HG02623 (cell line): ENCODE results near the gene CAV3.

Experiments
- ATAC-seq: cut with Tn5 transposase; IDR thresholded peaks from one replicate; pipeline ENCODE4 v1.9.1; 2021; ENCODE audit warnings: moderate library complexity; ENCODE audit not compliant: unreplicated experiment

CAV3 gene

DNA sequence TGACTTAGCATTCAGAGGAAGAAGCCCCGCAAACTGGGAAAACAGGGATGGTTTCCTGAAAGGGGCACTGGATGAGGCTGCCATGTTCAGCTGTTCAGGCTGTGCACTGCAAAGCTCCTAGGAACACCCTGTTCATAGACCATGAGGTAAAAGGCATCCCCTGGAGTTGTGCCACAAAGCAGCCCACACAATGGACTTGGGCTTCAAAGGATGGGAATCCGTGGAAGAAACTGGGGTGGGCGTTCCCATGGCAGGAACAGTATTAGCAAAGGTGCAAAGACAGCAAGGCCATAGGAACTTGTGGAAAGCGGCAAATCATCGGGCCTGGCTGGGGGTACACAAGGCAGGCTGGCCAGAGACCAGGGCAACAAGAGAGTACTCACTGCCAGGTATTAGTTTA lies 26.9 kb downstream of the CAV3 start:
- no peak for ATAC-seq

DNA sequence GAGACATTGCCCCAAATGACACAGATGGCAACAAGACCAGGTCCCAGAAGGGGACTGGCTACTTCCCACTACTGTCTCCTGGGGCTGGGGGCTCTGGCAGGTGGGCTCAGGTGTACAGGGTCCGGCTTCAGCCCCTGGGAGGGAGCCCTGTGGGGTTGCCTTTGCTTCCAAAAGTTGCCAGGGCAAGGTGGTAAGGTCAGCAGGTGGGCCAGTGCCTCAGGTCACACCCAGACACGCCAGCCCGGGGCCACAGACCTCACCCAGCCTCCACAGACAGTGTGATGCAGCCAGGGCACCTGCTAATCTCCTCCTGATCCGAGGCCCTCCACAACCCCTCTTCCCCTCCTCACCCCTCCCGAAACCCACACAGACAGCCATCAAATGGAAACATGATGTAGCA lies 28.3 kb downstream of the CAV3 start:
- ATAC-seq: no peak

DNA sequence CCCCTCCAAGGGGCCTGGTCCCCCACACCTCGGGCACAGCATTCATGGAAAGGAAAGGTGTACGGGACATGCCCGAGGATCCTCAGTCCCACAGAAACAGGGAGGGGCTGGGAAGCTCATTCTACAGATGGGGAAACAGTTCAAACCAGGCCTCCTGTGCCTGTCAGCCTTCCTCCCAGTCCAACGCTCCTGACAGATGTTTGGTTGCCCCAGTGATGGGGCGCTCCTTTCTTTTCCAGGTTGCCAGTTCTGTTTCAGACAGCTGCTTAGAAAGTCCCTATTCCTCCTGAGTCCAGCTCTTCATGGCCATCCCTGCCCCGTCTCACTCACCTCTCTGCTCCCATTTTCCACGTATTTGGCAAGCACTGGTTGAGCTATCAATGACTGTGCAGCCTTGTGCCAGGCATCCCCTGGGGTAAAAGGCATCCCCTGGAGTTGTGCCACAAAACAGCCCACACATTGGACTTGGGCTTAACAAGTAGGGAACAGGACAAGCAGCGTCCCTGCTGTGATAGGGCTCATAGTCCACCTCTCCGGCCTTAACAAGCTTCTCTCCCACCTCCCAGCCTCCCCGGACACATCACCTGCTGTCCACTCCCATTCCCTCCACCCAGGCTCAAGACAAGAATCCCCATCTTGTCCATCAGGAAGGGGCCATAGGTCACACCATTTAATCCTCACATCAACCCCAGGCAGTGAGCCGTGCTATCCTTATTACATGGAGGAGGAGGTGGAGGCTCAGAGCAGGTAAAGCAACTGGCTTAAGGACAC lies 29.2 kb downstream of the CAV3 start:
- no peak for ATAC-seq

DNA sequence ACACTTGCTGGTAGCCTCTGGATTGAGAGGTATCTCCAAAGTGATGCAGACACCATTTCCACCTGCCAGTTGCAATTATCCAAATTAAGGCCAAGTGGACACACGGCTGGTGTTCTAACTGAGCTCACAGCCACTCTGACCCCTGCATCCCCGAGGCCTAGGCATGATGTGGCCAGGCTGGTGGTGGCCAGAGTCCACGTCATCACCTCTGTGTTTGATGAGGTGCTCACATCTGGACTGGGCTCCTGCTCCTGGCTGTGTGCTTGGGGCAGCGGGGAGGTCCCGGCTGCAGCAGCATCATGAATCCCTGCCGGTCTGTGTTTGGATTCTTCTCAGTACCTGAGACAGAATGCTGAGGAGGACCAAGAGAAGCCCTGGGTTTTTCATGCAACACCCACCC lies 30.9 kb downstream of the CAV3 start:
- no peak for ATAC-seq

DNA sequence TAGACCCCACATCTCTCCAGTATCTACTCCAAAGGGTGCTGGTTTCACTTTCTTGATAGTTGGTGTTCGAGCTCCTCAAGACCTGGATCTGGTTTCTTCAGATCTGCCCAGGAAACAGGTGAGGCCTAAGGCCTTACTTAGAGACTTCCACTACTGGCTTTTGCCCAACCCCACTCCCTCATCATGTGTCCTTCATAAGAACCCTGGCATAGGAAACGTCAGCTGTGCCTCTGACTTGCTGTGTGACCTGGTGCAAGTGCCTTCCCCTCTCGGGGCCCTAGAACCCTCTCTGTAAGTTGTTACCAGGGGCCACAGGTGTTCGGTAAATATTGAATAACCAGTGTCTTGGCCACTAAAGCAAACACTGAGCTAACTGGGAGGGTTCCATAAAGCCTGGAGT lies 31.9 kb downstream of the CAV3 start:
- ATAC-seq: no peak

DNA sequence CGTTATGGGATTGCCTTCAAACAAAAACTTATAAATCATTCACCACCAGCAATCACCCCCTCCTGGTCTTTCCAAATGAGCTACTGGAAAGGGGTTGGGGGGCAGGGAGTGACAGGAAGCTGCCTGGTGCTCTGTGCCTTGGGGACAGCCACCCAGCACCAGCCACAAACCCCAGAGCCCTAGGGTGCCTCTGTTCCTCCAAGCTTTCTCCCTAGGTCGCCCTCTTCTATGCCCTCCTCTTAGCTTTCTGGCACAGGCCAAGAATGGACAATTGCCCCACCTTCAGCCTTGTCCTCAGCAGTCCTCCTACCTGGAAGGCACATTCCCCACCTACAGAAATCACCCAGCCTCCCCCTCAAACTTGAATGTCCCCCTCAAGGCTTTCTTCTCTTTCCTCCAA lies 32.5 kb downstream of the CAV3 start:
- ATAC-seq: no peak

DNA sequence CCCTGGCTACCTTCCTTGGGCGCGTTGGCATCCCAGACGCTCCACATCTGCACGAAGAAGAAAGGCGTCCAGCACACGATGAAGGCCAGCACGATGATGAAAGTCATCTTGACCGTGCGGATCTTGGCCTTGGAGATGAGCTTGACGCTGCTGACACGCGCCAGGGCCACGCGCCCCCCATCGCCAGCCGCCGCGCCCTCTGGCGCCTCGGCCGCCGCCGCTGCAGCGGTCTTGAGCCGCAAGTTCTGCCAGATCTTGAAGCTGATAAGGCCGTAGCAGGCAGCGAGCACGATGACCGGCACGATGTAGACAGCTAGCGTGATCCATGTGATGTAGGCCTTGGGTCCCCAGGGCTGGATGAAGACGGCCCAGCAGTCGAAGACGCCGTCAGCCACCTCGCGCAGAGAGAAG lies 33.7 kb downstream of the CAV3 start:
- ATAC-seq: no peak

DNA sequence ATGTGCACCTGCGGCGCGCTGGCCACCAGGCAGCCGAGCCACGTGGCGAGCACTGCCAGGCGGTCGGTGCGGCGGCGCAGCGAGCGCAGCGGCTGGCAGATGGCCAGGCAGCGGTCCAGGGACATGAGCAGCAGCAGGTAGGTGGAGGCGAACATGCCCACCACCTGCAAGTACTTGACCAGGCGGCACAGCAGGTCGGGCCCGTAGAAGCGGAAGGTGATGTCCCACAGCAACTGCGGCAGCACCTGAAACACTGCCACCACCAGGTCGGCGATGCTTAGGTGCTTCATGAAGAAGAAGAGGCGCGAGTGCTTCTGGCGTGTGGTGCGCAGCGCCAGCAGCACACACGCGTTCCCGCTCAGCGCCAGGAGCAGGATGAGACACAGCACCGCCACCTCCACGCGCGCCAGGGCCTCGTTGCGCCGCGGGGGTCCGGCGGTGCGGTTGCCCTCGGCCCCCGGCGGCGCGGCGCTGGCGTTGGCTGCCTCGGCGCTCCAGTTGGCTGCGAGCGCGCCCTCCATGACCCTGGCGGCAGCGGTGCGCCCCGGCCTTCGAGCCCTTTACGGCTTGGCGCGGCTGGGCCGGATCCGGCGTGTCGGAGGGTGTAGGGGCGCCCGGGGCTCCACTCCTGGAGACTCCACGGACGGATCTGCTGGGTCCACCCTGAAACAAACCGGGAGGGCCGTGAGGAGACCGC lies 34.2 kb downstream of the CAV3 start:
- ATAC-seq: peak; percentile 37

DNA sequence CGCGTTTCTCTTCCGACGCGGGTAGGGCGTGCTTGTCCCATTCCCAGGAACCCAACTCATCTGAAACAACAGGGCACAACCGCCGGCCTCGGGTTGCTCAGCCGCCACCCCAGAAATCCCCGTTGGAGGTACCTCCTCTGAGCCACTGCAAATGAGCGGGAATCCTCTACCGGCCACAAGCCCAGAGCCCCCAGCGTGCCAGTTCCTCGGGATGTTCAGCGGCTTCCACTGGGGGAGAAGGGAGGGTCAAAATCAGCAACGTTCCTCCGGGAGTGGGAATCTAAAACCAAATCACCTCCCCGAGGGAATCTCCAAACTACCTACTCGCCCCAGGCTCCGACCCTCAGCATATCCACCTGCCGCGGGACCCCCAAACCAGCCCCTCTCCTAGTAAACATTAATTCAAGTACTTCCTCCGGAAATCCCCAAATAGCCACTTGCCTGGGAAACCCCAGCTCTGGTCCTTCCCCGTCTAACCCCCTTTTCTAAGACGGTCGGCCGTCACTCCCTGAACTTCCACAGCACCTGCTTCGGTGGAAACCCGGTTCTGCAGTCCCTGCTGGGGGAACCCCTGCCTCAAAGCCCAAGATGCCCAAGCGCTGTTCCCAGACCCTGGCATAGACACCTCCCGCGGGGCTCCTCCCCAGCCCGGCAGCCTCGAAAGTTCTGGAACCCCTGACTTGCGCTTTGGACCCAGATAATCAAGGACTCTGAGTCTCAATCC lies 34.9 kb downstream of the CAV3 start:
- ATAC-seq: peak; percentile 32

DNA sequence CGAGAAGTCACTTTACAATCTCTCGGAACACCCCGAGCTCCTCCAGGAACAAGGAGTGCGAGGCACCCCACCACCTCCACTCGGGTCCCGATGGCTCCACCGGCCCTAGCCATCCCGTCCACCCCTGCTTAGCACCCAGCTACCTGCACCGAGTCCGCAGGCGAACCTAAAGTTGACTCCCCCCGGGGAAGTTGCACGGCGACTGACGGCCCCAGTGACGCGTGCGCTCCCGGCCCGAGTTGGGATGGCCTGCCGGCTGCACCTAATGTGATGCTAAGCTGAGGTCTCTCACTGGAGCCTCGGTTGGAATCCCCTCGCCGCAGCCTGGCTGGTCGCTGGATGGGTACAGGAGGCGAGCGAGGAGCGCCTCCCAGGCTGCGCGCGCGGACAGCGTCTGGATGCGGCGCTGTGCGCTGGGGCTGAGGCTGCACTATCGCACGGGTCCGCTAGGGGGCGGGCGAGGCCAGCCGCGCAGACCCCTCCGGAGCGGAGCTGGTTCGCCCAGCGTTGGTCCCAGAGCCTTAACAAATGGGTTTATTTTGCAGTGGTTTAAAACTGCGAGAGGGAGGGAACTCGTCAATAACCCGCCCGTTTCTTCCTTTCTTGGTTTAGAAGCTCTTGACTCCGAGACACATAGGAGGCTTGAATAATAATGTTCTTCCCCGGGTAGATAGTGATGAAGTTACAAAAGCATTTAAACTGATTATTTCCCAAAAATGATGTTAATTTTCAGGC lies 35.7 kb downstream of the CAV3 start, which contains the start of gene OXTR:
Gene OXTR, minus strand, starts transcription at position 526 of the 735 bp plus-strand sequence. CDS start 1,426 bp downstream, outside the sequence.
- ATAC-seq: peak; percentile 70

DNA sequence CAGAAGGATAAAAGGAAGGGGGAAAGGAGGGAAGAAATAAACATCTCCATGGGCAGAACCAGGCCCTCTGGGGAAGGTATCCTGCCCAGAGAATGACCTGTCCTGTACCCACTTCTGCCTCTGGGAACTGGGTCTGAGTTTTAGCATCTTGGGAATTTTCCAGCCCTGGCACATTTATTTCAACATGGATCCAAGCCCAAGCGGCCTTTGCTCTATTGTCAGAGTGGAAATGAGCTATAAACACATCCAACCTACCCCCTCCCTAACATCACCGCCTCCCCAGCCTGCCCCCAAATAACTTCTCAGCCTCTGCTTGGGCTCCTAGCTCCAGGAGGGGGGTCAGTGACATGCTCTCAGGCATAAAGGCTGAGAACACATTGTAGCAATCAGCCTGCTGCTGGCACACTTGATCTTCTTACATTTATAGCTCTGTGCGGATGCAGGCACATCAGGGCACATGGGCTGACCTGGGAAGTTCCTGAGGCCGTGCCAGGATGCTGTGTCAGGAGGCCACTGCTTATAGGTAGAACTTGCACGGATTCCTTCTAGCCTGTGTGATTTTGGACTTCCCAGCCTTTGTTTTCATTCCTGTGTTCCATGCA lies 40.4 kb downstream of the CAV3 start:
- ATAC-seq: no peak

DNA sequence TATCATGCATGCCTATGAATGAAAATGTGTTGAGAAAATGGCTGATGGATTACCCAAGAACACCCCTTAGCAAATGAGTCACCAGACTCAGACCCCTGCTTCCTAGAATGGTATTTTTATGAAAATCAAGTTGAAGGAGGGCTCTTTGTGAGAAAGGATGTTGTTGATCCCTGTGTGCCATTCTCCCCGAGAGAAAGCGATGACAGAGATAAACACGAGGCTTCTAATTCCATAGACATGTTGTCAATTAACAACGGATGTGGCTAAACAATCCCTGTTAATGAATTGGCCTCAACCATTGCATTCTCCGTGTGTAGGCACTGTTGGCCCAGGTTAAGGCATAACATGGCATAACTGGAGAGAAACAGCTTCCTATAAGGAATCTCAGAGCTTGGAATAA lies 41.6 kb downstream of the CAV3 start:
- ATAC-seq: no peak

DNA sequence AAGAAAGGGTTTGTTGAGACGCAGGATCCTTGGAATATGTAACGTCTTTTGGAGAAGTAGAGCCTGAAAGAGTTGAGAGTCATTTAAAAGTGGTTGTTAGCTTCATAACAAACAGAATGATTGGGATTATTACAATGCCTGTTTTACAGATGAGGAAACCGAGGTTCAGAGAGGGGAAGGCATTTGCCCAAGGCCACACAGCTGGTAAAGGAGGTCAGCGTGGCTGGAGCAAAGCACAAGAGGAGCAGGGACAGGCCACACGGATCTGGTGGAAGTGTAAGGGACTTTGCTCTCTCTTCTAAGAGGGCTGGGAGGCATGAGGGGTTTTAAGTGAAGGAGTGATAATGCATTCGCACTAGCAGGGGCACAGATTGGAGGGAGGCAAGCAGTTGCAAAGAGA lies 42.0 kb downstream of the CAV3 start:
- no peak for ATAC-seq

DNA sequence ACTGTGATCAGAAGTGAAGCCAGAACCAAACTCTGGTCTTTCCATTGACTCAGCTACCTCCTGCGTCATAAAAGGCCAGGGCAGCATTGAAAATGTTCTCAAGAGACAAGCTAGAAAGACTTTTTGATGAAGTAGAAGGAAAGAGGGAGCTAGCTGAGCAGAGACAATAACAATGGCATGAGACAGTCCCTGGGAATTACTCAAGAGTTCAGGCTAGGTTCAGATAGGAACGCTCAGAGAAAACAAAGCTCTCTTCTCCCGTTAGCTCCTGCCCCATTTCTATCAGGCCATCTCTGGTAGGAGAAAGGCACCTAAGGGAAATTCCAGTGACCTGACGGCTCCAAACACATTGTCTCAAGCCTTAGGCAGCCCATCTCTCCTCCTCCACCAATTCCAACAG lies 42.8 kb downstream of the CAV3 start:
- ATAC-seq: no peak

DNA sequence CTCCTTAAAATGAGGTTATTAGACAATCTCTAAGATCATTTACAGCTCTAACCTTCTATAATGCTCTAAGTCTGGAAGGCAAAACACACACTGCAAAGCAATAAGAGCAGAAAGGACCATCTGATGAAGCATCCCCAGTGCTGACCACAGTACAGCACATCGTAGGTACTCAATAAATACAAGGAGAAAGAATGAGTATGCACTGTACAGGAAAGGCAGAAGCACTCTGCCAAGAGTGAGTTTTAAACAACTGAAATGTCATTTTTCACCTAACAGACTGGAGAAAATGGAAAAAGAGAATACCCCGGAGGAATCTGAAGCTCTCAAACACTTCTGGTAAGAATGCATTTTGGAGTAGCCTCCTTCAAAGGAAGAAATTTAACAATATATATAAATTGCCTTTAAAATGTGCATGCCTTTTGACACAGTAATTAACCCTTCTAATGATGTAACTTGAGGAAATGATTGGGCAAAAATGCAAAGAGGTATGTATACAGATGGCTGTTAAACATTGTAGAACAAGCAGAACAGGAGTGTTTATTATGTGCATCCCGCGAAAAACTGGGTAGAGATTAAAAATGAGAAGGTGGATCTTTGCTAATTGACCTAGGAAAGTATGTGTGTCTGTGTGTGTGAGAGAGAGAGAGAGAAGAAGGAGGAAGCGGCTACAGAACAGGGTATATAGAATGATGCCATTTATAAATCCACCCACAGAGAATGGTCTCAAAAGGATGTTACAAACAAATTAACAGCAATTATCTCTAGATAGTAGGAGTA lies 43.8 kb downstream of the CAV3 start:
- peak; percentile 43 for ATAC-seq

DNA sequence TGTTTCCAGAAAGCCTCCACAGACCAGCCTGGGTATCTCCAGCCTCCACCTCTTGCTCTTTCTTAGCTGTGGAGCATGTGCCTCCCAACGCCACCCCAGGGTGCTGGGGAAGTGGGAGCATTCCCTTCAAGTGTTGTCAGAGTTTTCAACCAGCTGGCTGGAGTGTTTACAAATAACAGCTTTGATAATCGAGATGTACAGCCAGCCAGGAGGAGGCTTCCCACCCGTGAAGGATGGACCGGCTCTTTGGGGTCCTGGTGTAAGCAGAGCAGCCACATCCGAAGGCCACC lies 44.3 kb downstream of the CAV3 start:
- no peak for ATAC-seq

DNA sequence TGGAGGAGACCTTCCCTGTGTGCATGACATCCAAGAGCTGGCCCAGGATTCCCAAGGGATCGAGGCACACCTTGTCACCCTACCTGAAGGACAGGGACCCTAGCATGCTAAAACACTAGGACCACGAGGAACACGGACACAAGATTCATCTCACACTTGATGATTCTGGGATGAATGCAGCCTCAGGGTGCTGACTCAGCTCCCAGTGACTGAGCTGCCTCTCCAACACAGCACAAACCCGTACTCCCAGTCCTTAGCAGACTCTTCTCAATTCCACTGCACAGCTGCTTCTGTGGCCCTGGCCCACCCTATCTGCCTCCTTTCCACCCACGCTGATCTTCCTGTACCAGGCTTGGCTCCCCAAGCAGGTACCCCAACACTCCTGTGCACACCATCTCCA lies 44.9 kb downstream of the CAV3 start:
- no peak for ATAC-seq

DNA sequence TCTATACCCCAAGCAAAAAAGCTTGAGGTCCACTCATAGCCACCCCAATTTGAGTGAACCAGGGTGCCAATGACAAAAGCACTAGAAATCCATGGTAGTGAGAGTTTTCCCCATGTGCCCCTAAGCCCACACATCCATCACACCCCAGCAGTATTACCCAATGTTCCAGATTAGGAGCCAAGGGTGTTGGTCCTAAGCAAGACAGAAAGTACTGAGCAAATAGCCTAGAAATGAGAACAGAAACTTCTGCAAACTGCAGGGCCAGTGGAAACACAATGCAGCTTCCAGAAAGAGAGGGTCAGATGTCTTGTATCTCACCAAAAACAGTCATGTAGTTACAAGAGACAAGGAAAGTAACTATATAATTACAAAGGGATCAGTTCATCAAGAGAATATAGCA lies 46.7 kb downstream of the CAV3 start:
- no peak for ATAC-seq

DNA sequence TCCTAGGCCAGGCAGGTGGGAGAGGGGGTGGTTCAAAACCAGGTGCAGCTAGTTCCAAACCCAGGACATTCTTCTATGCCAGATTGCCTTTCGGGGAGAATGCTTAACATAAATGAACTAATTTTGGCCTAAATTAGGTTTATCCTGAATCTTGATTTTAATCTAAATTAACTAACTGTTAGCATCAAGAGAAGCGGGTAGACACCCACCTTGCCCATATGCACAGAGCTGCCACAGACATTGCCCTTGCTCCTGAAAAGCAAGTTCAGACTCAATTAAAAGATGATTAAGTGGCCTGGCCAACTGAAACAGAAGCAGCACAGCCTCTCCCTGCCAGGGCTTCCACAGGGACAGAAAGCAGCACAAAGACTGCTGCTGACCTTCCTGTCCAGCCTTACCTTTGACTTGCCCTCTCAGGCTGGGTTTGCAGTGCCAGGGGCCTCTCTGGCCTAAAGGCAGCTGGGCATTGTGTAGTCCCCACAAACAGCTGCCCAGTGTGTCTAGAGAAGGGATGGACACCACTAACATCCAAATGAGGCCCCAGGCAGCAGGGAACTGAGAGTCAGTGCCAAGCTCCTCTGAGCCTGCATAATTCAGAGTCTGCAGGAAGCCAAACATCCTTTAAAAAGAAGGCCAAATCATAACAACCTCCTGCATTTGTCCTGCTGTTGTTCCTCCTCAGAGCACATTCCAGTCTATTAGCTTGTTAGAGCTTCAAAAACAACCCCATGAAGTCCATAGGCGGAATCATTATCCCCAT lies 51.3 kb downstream of the CAV3 start:
- ATAC-seq: no peak

DNA sequence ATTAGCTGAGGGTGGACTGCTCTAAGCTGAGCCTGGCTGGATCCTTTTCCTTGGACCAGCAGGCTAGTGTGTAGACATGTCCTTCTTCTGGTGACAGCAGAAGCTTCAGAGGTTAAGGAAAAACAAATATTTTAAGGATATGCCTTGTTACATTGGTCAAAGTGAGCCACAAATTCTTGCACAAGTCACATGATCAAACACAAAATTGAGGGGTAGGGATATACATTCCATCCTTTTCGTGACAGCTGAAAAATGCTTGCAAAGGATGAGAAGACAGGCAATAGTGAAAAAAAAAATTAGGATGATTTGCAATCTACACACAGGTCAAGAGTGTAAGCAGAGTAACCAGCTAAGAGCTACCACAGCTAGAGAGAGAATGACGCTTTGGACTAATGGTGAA lies 56.9 kb downstream of the CAV3 start:
- ATAC-seq: no peak
